Measurements from ENCODE around the gene BRIP1.

- TF ChIP-seq EP300 (IDR thresholded peaks at IDR 0.05) (no peak), CTCF (IDR thresholded peaks at IDR 0.05) (no peak), POLR2A (IDR thresholded peaks at IDR 0.05; ENCODE audit: low read depth) (no peak)
Observed at GRCh38 chr17:61734466-61734865, 128.9 kb downstream of the BRIP1 start.
